DOHH2 (cell line): ENCODE data around the gene GINS3.

Experiments used
- H3F3A ChIP-seq: fragments of 200-600 bp; sonication (generic), shearing (Covaris generic); 2 replicates; pipeline ENCODE4 v1.6.0; 2016; ENCODE audit warnings: antibody characterized with exemption, mild to moderate bottlenecking; ENCODE audit not compliant: control insufficient read depth, insufficient read depth
- H3K27ac ChIP-seq: fragments of 200-600 bp; sonication (generic); 2 replicates; pipeline ENCODE4 v1.5.1; 2014; ENCODE audit warnings: low read depth, mild to moderate bottlenecking, low read length, moderate library complexity
- H3K27me3 ChIP-seq: fragments of 200-600 bp; sonication (generic); 2 replicates; pipeline ENCODE4 v1.6.1; 2014; ENCODE audit warnings: mild to moderate bottlenecking, low read length, mixed read lengths; ENCODE audit not compliant: control insufficient read depth
- H3K36me3 ChIP-seq: fragments of 200-600 bp; sonication (generic); 2 replicates; pipeline ENCODE4 v1.6.1; 2014; ENCODE audit warnings: mild to moderate bottlenecking, low read length, moderate library complexity, mixed read lengths; ENCODE audit not compliant: control insufficient read depth
- H3K4me1 ChIP-seq: fragments of 200-600 bp; sonication (generic); 2 replicates; pipeline ENCODE4 v1.6.1; 2014; ENCODE audit warnings: mild to moderate bottlenecking, low read length, mixed read lengths; ENCODE audit not compliant: control insufficient read depth
- H3K4me2 ChIP-seq: fragments of 200-600 bp; sonication (generic); 2 replicates; pipeline ENCODE4 v1.6.0; 2014; ENCODE audit warnings: mild to moderate bottlenecking, low read length, moderate library complexity
- H3K4me3 ChIP-seq: fragments of 200-600 bp; sonication (generic); 2 replicates; pipeline ENCODE4 v1.5.1; 2014; ENCODE audit warnings: mild to moderate bottlenecking, low read length, mixed read lengths
- H3K79me2 ChIP-seq: fragments of 200-600 bp; sonication (generic); 2 replicates; pipeline ENCODE4 v1.6.1; 2014; ENCODE audit warnings: mild to moderate bottlenecking, low read length, mixed read lengths; ENCODE audit not compliant: control insufficient read depth
- H3K9me2 ChIP-seq: fragments of 200-600 bp; sonication (generic); replicated peaks from 2 replicates; pipeline ENCODE4 v1.6.1; 2014; ENCODE audit warnings: mild to moderate bottlenecking, low read length, mixed read lengths; ENCODE audit not compliant: control insufficient read depth
- H3K9me3 ChIP-seq: fragments of 200-600 bp; sonication (generic); 2 replicates; pipeline ENCODE4 v1.6.1; 2014; ENCODE audit warnings: antibody characterized with exemption, low read length, mixed read lengths; ENCODE audit not compliant: control insufficient read depth, insufficient read depth
- H4K20me1 ChIP-seq: fragments of 200-600 bp; sonication (generic); 2 replicates; pipeline ENCODE4 v1.6.0; 2014; ENCODE audit warnings: low read depth, mild to moderate bottlenecking, antibody characterized with exemption, low read length, moderate library complexity; ENCODE audit not compliant: control insufficient read depth, insufficient read depth
- EZH2phosphoT487 ChIP-seq: fragments of 200-600 bp; sonication (generic); IDR thresholded peaks from 2 replicates; pipeline ENCODE4 v1.6.1; 2017; ENCODE audit warnings: borderline replicate concordance, mild to moderate bottlenecking, antibody characterized with exemption, low read length, moderate library complexity, mixed read lengths
- TF ChIP-seq, protein P1 (sequence below): fragments of 200-600 bp; sonication (generic); IDR thresholded peaks from one replicate; pipeline ENCODE4 v1.5.1; 2014; ENCODE audit warnings: antibody characterized with exemption, mild to moderate bottlenecking, low read depth, low read length; ENCODE audit not compliant: poor library complexity, severe bottlenecking

The GINS3 gene

DNA sequence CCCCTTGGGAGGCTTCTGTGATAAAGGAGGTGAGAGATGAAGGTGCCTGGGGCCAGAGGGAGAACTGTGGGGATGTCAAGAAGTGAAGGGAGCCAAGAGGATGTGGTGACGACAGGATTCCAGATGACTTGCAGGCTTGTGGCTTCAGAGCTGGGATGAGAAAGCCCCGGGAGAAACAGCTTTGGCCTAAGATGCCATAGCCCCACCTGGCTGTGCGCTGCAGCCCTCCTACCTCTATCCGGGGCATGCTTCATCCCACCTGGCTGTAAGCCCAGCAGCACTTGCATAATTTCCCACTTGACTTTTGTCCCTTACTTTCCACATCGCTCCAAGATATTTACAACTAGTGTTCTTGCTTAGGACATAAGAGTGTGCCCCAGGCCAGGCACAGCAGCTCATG is 29.3 kb downstream of the GINS3 start:
- Histone ChIP-seq H3F3A (peaks cover 30% of the 10 kb centered on the region), H3K79me2 (peaks cover 56% of the 10 kb centered on the region), H3K9me3 (no peaks in the 10 kb centered on the region), H3K4me2 (peak overlapping the region; percentile 99), H3K27me3 (no peaks in the 10 kb centered on the region), H4K20me1 (no peaks in the 10 kb centered on the region), H3K36me3 (peaks cover 53% of the 10 kb centered on the region), H3K4me3 (peak overlapping the region; percentile 89), H3K9me2 (no peaks in the 10 kb centered on the region), H3K27ac (peak overlapping the region; percentile 97), H3K4me1 (peaks cover 100% of the 10 kb centered on the region)
- no peak for TF ChIP-seq EZH2phosphoT487
- TF ChIP-seq, protein P1, sequence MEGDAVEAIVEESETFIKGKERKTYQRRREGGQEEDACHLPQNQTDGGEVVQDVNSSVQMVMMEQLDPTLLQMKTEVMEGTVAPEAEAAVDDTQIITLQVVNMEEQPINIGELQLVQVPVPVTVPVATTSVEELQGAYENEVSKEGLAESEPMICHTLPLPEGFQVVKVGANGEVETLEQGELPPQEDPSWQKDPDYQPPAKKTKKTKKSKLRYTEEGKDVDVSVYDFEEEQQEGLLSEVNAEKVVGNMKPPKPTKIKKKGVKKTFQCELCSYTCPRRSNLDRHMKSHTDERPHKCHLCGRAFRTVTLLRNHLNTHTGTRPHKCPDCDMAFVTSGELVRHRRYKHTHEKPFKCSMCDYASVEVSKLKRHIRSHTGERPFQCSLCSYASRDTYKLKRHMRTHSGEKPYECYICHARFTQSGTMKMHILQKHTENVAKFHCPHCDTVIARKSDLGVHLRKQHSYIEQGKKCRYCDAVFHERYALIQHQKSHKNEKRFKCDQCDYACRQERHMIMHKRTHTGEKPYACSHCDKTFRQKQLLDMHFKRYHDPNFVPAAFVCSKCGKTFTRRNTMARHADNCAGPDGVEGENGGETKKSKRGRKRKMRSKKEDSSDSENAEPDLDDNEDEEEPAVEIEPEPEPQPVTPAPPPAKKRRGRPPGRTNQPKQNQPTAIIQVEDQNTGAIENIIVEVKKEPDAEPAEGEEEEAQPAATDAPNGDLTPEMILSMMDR = no peak

DNA sequence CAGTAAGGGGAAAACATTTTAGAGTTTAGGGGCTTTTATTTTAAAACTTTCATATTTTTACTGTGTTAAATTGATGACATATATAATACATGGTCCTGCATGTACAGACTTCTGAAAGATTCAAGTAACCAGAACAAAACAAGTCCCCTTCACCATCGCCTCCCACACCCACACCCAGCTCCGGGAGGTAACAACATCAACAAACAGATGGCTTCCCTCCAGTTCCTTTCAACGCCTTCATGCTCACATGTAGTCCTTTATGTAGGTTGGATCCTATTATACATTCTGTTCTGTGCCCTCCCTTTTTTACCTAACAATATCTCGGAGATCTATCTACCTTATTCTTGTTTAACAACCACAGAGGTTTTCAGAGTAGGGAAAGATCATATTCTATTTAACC is 30.5 kb downstream of the GINS3 start:
- Histone ChIP-seq H3F3A (peaks cover 28% of the 10 kb centered on the region), H3K27ac (0 out of 2 replicates have a peak overlapping the region, but pooled peaks have one; percentile 9), H3K9me2 (no peaks in the 10 kb centered on the region), H4K20me1 (no peaks in the 10 kb centered on the region), H3K79me2 (peaks cover 67% of the 10 kb centered on the region), H3K9me3 (no peaks in the 10 kb centered on the region), H3K36me3 (peaks cover 60% of the 10 kb centered on the region), H3K4me1 (peaks cover 95% of the 10 kb centered on the region), H3K4me3 (peak overlapping the region; percentile 89), H3K4me2 (peak overlapping the region; percentile 99), H3K27me3 (no peaks in the 10 kb centered on the region)
- no peak for TF ChIP-seq EZH2phosphoT487
- TF ChIP-seq, protein P1 = no peak

DNA sequence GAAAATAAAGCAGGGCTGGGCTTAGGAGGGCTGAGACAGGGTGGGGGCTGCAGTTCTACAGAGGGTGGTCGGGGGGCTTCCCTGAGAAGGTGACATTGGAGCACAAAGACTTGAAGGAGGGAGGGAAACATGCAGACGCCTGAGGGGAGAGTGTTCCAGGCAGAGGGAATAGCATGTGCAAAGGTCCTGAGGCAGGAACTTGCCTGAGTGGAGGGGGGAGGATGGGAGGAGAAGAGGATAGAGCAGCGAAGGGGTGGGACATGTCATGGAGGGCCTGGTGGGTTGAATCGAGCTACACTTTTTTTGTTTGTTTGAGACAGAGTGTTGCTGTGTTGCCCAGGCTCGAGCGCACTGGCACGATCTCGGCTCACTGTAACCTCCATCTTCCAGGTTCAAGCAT is 33.0 kb downstream of the GINS3 start:
- Histone ChIP-seq H3K27ac (peak overlapping the region; percentile 60), H3K27me3 (no peaks in the 10 kb centered on the region), H4K20me1 (0 out of 2 replicates have a peak, but pooled peaks cover 5% of the 10 kb centered on the region), H3K4me3 (peak overlapping the region; percentile 45), H3K9me3 (no peaks in the 10 kb centered on the region), H3K79me2 (peaks cover 76% of the 10 kb centered on the region), H3K36me3 (peaks cover 46% of the 10 kb centered on the region), H3K9me2 (no peaks in the 10 kb centered on the region), H3K4me1 (peaks cover 75% of the 10 kb centered on the region), H3F3A (peaks cover 5% of the 10 kb centered on the region), H3K4me2 (peak overlapping the region; percentile 70)
- no peak for TF ChIP-seq EZH2phosphoT487
- TF ChIP-seq, protein P1 = no peak
